SW480 (cell line): ENCODE results near the gene UTS2R.
"Not testable (repeated sequence)": the region's sequence is repeated elsewhere in the genome, so short reads cannot be mapped to it uniquely, and the experiment has no call there.

ENCODE experiments used
- DNase-seq: peaks from one replicate; pipeline ENCODE4 v3.0.0-alpha.2; 2016; ENCODE audit warnings: low spot score

The UTS2R gene

DNA sequence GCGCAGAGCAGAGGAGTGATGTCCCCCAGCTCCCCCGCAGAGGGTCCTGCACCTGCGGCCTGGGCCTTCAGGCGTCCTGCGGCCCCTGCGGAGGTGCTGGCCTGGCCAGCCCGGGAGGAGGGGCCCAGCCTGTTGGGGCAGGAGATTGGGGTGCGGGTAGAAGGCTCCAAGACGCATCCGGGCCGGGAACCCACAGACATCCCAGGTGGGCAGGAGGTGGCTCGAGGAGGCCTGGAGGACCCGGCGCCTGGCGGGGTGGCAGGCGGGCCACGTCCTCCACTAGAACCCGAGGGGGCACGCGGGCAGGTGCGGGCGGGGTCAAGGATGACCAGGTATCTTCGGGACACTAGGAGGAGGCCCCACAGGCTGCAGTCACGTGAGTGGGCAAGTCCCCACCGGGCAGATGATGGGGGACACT lies 37.4 kb upstream of the UTS2R start:
- DNase-seq, result no peak

DNA sequence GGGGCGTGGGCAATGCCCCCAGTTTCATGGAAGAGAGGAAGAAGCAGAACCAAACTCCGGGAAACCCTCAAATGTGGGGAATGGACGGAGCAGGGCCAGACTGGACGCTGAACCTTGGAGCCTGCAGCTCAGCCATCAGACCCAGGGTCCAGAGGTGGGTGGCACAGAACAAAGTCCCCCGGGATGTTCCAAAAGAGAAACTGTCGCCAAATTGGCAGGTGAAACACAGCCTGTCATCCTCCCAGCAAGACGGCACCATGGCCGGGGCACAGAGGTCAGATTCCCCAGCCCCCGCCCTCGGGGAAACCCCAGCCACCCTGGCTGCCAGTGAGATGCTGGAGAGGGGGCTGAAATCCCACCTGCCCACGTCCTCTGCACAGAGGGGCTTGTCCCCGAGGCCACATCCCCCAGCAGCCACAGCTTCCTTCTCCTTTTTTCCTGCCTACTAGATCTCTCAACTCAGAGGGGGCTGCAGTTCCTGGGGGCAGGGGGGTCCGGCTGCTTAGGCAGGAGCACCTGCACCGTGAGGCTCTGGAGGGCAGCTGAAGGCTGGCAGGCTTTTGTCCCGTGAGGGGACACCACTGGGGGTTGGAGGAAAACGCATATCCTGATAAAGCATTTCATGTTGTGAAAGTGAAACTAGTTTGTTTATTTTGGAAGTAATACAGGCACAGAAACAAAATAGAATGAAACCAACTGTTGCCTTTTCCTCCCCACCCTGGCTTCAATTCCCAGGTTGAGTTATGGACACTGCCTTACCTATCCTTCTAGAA lies 36.8 kb upstream of the UTS2R start:
- DNase-seq, result no peak

DNA sequence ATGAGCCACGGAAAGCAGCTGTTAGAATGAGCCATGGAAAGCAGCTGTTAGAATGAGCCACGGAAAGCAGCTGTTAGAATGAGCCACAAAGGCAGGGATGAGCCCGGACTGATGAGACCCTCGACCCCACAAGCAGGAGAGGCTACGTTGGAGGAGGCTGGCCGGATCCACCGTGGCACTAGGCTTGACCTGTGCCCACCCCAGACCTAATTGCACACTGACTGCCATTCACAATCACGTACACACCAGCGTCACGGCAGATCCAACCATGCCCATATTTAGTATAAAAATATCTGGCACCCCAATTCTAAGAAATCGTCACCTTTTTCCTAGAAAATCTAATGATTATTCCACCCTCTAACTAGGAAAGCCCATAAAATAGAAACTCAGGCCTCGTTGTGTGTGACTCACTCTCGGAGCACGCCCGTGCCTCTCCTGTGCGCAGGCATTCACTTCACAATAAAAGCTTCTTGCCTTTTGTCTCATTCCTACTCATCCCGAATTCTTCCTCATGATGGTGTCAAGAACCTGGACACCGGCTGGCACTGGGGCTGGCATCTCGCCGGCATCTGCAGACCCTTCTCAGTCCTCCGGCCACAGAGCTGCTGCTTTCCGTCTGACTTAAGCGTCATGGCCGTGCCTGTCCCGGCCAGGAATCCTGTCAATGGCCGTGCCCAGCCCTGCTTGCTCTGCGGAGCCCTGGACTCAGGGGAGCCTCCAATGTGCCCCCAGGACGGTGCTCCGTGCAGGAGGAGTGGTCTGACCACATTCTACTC lies 32.5 kb upstream of the UTS2R start:
- peak; percentile 89 for DNase-seq

DNA sequence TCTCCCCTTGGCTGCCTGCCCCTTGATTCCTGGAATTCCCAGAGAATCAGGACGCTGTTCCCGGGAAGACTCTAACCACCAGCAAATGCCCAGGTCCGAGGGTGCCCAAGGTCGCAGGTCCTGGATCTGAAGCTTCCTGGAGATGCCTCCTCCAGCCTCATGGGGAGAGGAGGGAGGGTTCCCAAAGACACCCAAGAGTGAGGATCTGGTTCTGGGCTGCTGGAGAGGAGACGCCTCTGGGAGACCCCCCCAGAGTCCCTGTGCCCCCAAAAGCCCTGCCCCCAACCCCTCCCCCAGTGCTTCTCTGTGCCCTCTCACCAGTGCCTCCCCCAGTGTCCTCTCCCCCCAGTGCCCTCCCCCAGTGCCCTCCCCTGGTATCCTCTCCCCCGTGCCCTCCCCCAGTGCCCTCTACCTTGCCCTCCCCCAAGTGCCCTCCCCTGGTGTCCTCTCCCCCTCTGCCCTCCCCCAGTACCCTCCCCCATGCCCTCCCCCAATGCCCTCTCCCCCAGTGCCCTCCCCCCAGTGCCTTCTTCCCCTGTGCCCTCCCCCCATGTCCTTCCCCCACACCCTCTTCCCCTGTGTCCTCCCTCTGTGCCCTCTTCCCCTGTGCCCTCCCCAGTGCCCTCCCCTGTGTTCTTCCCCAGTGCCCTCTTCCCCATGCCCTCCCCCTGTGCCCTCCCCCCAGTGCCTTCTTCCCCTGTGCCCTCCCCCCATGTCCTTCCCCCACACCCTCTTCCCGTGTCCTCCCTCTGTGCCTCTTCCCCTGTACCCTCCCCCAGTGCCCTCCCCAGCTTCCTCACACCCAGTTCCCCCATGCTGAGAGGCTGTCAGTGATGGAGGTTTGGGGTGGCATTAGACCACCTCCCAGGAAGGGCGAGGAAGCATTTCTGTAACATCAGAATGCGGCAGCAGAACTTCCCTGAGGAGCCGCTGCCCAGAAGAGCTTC lies 31.7 kb upstream of the UTS2R start:
- no peak for DNase-seq

DNA sequence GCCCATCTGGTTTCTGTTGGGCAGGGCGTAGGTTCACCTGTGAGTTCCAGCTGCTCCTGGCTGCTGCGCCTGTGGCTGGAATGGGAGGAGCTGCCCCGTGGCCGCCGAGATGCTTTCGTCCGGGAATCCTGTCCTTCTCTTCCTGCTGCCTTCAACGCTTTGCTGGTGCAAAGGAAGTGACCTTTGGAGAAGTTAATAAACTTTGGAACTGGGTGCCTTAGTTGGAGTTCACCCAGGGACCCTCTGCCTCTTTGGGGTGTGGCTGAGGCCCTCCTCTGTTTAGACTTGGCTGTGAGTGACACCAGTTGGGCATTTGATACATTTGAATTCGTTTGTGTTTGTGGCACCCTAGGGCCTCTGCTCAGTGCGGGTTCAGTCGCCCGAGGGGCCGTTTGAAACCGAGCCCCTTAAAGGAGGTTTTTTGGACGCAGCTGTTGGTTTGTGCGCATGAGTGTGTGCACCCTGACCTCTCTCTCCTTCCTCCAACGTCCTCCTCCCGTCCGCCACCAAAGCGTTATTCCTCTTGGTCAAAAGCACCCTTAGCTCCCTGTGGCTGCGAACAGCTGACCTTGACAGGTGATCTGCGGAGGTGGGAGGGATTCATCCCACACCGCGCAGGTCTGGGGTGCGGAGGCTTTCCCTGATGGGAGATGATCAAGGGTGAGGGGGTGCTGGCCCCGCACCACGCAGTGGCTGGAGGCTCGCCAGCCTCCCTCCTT lies 29.0 kb upstream of the UTS2R start:
- DNase-seq, result no peak

DNA sequence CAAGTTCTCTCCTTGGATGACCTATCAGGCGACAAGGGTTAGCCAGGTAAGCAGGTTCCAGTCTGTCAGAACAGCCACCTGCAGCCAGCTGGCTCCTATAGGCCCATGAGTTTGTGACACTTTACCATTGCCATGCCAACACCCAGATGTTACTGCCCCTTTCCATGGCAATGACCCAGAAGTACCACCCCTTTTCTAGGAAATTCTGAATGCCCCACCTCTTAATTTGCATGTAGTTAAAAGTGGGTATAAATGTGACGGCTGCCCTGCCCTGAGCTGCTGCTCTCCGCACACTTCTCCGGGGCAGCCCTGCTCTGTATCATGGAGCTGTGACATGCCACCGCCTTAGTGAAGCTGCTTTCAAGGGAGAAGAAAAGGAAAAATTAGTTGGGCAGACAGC lies 28.0 kb upstream of the UTS2R start:
- DNase-seq, result no peak

DNA sequence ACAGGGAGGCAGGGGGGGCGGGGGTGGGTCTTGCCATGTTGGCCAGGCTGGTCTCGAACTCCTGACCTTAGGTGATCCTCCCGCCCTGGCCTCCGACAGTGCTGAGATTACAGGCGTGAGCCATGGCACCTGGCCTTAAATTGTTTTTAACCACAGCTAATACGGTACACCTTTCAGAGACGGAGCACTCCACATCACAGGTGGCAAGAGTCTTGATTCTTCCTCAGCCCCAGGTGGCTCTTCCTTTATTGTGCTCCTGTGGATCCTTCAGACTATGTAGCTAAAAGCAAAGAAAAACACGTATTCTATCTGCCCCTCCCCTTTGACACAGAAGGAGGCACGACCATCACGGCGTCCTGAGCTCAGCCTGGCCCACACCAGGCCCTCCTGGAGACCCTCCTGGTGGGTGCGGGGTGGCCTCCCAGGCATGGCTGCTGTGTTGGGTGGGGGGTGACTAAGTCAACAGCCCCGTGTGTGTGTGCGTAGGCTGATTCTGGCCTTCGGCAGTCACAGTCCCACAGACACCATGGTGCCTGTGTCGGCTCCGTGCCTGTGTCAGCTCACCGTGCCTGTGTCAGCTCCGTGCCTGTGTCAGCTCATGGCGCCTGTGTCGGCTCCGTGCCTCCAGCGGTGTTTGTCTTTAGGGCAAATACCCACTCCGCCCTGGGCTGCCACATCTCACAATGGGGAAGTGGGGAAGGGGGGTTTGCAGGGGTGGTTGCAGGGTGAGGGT lies 27.2 kb upstream of the UTS2R start:
- DNase-seq, result no peak

DNA sequence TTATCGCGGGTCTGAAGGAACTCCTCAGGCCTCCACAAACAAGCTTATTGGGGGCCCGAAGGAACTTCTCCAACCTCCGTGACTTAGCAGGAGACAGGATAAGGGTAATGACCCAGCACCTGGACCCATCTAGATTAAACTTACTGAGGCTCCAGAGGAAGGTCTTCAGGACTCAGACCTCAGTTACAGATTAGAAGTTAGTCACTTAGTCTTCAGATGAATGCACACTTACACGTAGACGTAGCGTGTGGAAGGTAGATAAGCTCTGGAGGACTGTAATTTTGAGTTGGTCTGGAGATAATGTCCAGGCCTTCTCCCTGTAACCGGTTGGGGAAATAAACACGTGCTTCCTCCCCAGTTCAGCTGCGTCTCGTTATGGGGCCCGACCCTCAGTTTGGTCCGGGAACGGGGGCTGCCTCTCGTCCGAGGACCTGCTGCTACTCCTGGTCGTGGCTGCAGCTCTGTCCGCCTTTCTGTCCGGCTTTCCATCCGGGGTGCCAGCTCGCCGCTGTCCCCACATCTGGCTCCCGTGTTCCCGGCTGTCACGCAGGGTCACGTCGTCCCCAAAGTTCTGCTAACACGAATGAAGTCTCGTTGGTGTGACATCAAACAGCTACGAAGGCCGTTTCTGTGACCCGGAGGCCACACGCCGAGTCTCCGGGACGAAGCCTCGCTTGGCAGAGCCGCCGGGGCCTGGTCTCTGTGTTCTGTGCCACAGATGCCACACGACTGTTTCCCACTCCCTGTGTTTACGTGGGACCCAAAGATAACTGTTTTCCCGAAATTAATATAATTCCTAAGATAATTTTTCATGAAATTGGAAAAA lies 26.2 kb upstream of the UTS2R start:
- no peak for DNase-seq

DNA sequence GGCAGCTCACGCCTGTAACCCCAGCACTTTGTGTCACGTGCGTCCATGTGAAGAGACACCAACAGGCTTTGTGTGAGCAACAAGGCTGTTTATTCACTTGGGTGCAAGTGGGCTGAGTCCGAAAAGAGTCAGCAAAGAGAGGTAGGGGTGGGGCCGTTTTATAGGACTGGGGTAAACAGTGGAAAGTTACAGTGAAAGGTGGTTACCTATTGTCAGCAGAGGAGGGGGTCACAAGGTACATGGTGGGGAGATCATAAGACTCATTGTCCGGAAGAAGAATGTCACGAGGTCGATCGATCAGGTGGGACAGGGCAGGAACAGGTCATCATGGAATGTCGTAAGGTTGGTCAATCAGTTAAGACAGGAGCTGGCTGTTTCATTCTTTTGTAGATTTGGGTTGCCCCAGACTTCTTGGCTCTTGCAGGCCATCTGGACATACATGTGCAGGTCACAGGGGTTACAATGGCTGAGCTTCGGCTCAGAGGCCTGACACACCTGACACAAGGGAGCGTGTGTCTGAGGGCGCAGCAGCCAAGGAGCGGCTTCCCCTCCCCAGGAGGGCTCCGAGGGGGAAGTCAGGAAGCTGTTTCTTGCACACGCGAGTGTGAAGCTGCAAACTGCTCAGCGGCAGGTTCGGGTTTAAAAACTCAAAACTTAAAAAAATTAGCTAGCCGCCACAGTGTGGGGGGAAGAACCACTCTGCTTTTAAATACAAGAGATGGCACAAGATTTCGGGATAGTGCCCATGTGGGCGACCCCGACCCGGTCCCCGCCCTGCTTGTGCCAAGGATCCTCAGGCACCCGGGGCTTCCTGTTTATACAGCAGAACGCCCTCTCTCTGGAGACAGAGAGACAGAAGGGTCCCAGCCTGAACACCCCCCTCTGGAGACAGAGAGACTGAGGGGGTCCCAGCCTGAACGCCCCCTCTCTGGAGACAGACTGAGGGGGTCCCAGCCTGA lies 24.9 kb upstream of the UTS2R start:
- DNase-seq, result no peak

DNA sequence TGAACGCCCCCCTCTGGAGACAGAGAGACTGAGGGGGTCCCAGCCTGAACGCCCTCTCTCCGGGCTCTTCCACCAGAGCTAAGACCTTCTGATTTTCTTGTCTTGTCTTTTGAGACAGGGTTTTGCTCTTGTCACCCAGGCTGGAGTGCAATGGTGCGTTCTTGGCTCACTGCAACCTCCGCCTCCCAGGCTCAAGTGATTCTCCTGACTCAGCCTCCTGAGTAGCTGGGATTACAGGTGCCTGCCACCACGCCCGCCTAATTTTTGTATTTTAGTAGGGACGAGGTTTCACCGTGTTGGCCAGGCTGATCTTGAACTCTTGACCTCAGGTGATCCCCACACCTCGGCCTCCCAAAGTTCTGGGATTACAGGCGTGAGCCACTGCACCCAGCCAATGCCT lies 23.6 kb upstream of the UTS2R start:
- not testable (repeated sequence) for DNase-seq

DNA sequence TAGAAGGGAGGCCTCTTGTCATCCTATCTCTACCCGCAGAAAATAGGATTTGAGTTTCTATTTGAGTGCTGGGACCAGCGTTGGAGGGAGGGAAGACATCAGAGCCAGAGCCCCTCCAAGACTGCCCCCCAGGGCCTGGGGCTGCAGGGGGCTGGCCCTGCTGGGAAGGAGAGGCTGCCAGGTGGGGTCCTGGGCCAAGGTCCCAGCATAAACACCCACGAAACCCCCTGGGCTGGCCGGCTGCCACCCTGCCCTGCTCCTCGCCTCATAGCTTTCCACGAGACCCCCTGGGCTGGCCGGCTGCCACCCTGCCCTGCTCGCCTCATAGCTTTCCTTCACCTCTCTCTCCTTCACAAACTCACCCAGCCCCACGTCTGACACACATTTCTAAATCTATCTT lies 23.1 kb upstream of the UTS2R start:
- DNase-seq, result no peak

DNA sequence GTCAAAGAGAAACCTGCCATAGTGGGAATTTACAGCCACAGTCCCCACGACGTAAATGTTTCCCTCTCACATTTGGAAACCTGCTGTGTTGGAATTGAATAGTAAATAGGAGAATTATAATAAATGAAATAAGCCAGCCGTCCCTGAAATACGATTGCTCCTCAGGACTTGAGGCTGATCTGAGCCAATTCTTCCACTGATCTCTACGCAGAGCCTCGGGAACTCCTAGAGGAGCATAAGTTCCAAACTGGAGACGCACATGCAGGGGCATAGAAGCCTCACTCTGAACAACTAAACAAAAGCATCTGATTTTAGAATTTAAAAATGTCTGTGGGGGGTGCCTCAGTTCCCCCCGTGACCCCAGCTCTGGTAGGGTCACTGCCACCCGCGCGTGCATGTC lies 22.7 kb upstream of the UTS2R start:
- DNase-seq, result no peak

DNA sequence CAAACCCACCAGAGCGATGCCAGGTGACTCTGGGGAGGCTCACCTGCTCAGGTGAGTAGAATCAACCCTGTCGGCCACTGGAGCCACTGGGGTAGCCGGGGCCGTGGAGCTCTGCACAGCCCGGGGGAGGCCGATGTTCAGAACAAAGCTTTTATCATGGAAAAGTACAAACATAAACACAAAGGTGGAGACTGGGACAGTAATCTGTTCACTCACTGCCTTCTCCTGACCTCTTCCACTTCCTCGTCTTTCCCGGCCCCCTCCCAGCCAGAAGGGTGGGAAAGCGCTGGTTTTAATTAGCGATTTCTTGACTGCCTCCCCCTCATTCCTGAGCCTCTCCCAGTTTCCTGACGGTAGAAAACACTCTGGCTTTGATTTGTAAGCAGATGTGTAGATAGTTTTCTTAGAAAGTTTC lies 22.3 kb upstream of the UTS2R start:
- DNase-seq, result no peak

DNA sequence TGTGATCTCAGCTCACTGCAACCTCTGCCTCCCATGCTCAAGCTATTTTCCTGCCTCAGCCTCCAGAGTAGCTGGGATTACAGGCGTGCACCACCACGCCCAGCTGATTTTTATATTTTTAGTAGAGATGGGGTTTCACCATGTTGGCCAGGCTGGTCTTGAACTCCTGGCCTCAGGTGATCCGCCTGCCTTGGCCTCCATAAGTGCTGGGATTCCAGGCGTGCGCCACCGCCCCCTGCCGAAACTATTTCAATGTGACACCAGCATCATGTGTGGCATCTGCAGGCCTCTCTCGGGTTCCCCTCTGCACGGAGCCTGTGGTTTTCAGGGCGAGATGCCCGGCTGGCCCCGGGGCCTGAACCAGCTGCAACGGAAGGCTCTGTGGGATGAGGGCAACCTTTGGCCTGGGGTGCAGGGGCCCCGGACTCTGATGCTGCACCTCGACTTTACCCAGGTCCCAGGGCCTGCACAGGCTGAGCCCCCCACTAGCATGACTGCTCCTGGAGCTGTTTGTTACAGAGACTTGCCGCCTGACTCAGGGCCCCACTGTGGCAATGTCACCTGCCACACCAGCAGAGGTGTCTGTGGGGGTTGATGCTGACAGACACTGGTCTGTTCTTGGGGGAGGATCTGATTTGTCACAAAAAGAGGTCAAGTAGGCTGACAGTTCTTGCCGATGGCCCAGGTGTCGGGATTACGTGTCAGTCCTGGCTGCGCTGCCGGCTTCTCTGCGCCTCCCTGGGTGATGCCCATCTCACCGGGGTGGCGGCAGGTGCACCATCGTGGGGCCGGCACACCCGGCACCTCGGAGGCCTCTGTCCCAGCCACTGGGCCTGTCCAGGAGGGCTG lies 21.2 kb upstream of the UTS2R start:
- DNase-seq, result no peak

DNA sequence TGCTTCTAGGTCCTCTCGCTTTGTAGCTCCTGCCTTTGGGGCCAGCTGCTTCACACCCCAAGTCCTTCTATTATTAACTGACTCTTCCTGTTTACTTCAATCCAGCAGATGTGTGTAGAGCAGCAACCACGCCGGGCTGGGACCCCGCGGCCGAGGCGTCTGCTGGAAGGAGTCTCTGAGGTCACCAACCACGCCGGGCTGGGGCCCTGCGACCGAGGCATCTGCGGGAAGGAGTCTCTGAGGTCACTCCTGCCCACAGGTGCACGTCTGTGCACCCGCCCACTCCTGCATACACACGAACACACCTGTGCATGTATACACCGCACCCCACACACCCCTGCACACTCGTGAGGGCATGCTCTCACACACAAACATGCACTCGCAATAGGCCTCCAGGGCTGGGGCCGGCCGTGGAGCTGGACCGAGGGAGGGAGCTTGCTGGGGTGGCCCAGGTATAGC lies 20.3 kb upstream of the UTS2R start:
- no peak for DNase-seq

DNA sequence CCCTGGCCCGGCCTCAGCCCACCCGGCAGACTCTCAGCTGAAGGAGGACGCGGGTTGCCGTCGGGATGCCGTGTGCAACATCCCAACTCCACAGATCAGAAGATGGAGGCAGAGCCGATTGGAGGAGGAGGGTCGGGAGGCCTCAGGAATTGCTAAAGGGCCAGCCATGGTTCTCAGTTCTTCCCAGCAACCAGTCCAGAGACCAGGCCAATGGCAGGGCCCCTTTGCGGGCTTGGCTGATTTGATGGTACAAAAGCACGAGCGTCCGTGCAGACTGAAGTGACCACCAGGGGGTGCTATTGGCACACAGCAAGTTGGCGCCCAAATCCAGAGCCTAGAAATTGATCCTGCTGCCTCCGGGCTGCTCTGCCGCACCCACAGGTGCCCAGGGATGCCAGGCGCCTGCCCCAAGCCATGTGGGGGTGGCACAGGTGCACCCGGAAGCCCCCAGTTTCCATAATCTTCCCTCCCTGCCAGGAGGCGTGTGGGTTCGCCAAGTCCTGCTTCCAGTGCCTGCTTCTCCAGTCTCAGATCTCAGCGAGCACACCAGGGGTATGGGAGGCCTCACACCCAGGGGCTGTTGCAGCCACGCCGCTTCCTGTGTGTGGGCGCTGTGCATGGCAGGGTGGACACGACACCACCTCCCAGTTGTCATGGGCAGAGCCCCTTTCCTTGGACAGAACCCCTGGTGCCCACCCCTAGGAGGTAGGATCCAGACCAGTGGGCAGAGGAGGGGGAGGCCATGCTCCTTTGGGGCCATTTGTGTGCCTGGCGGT lies 19.7 kb upstream of the UTS2R start:
- DNase-seq, result peak; percentile 80

DNA sequence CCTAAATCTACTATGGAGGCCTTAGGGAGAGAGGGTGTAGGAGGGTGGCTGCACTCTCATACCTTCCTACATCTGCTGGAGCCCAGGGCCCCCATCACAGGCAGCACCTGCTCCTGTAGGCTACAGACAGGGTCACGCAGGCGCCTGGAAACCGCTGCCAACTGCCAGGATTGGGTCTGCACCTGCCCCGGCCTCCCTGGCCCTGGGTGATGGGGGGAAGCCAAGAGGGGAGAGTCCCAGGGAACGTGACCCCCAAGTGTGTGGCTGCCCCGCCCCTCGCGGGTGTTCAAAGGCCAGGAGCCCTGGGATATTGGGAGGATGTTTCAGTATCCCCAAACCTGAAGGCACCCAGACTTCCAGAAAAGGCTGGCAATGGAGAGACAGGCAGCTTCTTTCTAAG lies 18.1 kb upstream of the UTS2R start:
- no peak for DNase-seq
